ENCODE data around the gene MYRFL.

Gene MYRFL

GRCh38 chr12:69949311-69950002 lies 124.4 kb downstream of the MYRFL start:
- no peak overlapping the region for H3K4me2 ChIP-seq (ENCODE audit: insufficient read depth, low read length)
- no peaks in the 10 kb centered on the region for H3K36me3 ChIP-seq (ENCODE audit: insufficient read depth, low read length)
- H3K9ac ChIP-seq (ENCODE audit: low read depth, low read length) = no peak overlapping the region
- H3K27me3 ChIP-seq (ENCODE audit: insufficient read depth, low read length, poor library complexity) = no peaks in the 10 kb centered on the region
- no peak for TF ChIP-seq EZH2 (IDR thresholded peaks at IDR 0.05; ENCODE audit: borderline replicate concordance, low read depth, low read length, severe bottlenecking)
- no peak for TF ChIP-seq CTCF (IDR thresholded peaks at IDR 0.05; ENCODE audit: borderline replicate concordance, extremely low read depth, low read length, poor library complexity, severe bottlenecking)
- no peaks in the 10 kb centered on the region for H3K9me3 ChIP-seq (ENCODE audit: insufficient read depth, low read length, severe bottlenecking)
- H4K20me1 ChIP-seq (ENCODE audit: insufficient read depth, low read length) = no peaks in the 10 kb centered on the region
- no peak for DNase-seq
- no peaks in the 10 kb centered on the region for H3K79me2 ChIP-seq (ENCODE audit: insufficient read depth, low read length)
- H3K27ac ChIP-seq (ENCODE audit: low read length) = no peak overlapping the region
- no peak overlapping the region for H3K4me3 ChIP-seq (ENCODE audit: low read depth in 1 of 2, low read length in 2 of 2)
- no peak for ATAC-seq (ENCODE audit: insufficient read depth, low read depth)
- no peak overlapping the region for H2AFZ ChIP-seq (ENCODE audit: low read depth, low read length)
- no peaks in the 10 kb centered on the region for H3K4me1 ChIP-seq (ENCODE audit: insufficient read depth, low read length)

- H3K36me3 ChIP-seq (ENCODE audit: insufficient read depth, low read length) = no peaks in the 10 kb centered on the region
- ATAC-seq (ENCODE audit: insufficient read depth, low read depth) (no peak), DNase-seq (no peak)
- no peak overlapping the region for H2AFZ ChIP-seq (ENCODE audit: low read depth, low read length)
- no peaks in the 10 kb centered on the region for H4K20me1 ChIP-seq (ENCODE audit: insufficient read depth, low read length)
- H3K79me2 ChIP-seq (ENCODE audit: insufficient read depth, low read length) = no peaks in the 10 kb centered on the region
- H3K9ac ChIP-seq (ENCODE audit: low read depth, low read length) = no peak overlapping the region
- H3K4me3 ChIP-seq (ENCODE audit: low read depth in 1 of 2, low read length in 2 of 2) = no peak overlapping the region
- H3K4me1 ChIP-seq (ENCODE audit: insufficient read depth, low read length) = no peaks in the 10 kb centered on the region
- TF ChIP-seq EZH2 (IDR thresholded peaks at IDR 0.05; ENCODE audit: borderline replicate concordance, low read depth, low read length, severe bottlenecking) (no peak), CTCF (IDR thresholded peaks at IDR 0.05; ENCODE audit: borderline replicate concordance, extremely low read depth, low read length, poor library complexity, severe bottlenecking) (no peak)
- no peaks in the 10 kb centered on the region for H3K9me3 ChIP-seq (ENCODE audit: insufficient read depth, low read length, severe bottlenecking)
- H3K4me2 ChIP-seq (ENCODE audit: insufficient read depth, low read length) = no peak overlapping the region
- H3K27ac ChIP-seq (ENCODE audit: low read length) = no peak overlapping the region
- H3K27me3 ChIP-seq (ENCODE audit: insufficient read depth, low read length, poor library complexity) = no peaks in the 10 kb centered on the region
These were observed 126.1 kb downstream of the MYRFL start for GRCh38 chr12:69951108-69951507.

DNA sequence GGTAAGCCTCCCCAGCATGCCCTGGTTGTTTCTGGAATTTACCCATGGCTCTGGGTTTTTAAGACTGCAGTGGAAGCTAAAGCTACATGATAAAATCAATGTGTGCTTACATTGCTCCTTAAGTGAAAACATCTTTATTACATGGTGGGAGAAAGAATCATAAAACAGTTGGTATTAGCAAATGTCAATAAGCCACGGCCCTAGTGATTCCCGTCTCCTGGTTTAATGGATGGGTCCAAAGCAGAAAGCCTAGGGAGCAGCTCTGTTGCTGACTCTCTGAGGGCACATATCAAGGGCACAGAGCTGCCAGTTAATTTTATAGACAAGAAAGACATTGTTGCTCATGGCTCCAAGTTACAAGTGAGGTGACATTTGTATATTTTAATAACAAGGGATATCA lies 127.9 kb downstream of the MYRFL start:
- Histone ChIP-seq H4K20me1 (ENCODE audit: insufficient read depth, low read length) (no peaks in the 10 kb centered on the region), H3K9me3 (ENCODE audit: insufficient read depth, low read length, severe bottlenecking) (no peaks in the 10 kb centered on the region), H3K4me3 (ENCODE audit: low read depth in 1 of 2, low read length in 2 of 2) (no peak overlapping the region), H3K4me1 (ENCODE audit: insufficient read depth, low read length) (no peaks in the 10 kb centered on the region), H3K79me2 (ENCODE audit: insufficient read depth, low read length) (no peaks in the 10 kb centered on the region), H2AFZ (ENCODE audit: low read depth, low read length) (no peak overlapping the region), H3K4me2 (ENCODE audit: insufficient read depth, low read length) (no peak overlapping the region), H3K27ac (ENCODE audit: low read length) (no peak overlapping the region), H3K27me3 (ENCODE audit: insufficient read depth, low read length, poor library complexity) (no peaks in the 10 kb centered on the region), H3K9ac (ENCODE audit: low read depth, low read length) (no peak overlapping the region), H3K36me3 (ENCODE audit: insufficient read depth, low read length) (no peaks in the 10 kb centered on the region)
- no peak for TF ChIP-seq EZH2 (IDR thresholded peaks at IDR 0.05; ENCODE audit: borderline replicate concordance, low read depth, low read length, severe bottlenecking)
- TF ChIP-seq CTCF (IDR thresholded peaks at IDR 0.05; ENCODE audit: borderline replicate concordance, extremely low read depth, low read length, poor library complexity, severe bottlenecking) = no peak
- DNase-seq (no peak), ATAC-seq (ENCODE audit: insufficient read depth, low read depth) (no peak)

Measured in DND-41 (cell line).